ENCODE measurements around the gene SLC39A9. TPM values are rescaled to one million over a fixed set of nuclear protein-coding genes. Genes with fewer than 3 reads are reported as not detected.

Gene SLC39A9
- total RNA-seq, 2 donors from 2014 or later = 79.7 to 83.1 TPM

- intact Hi-C loops (cut with DNase I) = no loop called here
- Histone ChIP-seq H3K9me3 (no peaks in the 10 kb centered on the region), H3K36me3 (no peaks in the 10 kb centered on the region), H3K27ac (no peak overlapping the region), H3K4me3 (no peak overlapping the region), H3K27me3 (no peaks in the 10 kb centered on the region), H3K4me1 (no peaks in the 10 kb centered on the region), H3K9ac (ENCODE audit: low read depth in 2 of 2, low read length in 2 of 2) (no peak overlapping the region)
- no peak for DNase-seq
- TF ChIP-seq CTCF (IDR thresholded peaks at IDR 0.05) = no peak
These were observed 33.9 kb downstream of the SLC39A9 start for GRCh38 chr14:69432364-69432763.

- no peaks in the 10 kb centered on the region for H3K4me1 ChIP-seq
- no peaks in the 10 kb centered on the region for H3K9me3 ChIP-seq
- H3K27ac ChIP-seq = no peak overlapping the region
- no peak overlapping the region for H3K9ac ChIP-seq (ENCODE audit: low read depth in 2 of 2, low read length in 2 of 2)
- no peak for DNase-seq
- no peak for TF ChIP-seq CTCF (IDR thresholded peaks at IDR 0.05)
- H3K36me3 ChIP-seq = no peaks in the 10 kb centered on the region
- intact Hi-C loops (cut with DNase I) = no loop called here
- no peak overlapping the region for H3K4me3 ChIP-seq
- no peaks in the 10 kb centered on the region for H3K27me3 ChIP-seq
These were observed 41.2 kb downstream of the SLC39A9 start for GRCh38 chr14:69439521-69440270.

GRCh38 chr14:69441948-69442347 is 43.5 kb downstream of the SLC39A9 start:
- Histone ChIP-seq H3K36me3 (no peaks in the 10 kb centered on the region), H3K4me1 (no peaks in the 10 kb centered on the region), H3K9me3 (no peaks in the 10 kb centered on the region), H3K27ac (no peak overlapping the region), H3K27me3 (no peaks in the 10 kb centered on the region), H3K4me3 (no peak overlapping the region), H3K9ac (ENCODE audit: low read depth in 2 of 2, low read length in 2 of 2) (no peak overlapping the region)
- intact Hi-C loops (cut with DNase I) = no loop called here
- no peak for TF ChIP-seq CTCF (IDR thresholded peaks at IDR 0.05)
- DNase-seq = no peak

- H3K9me3 ChIP-seq = no peaks in the 10 kb centered on the region
- no peak overlapping the region for H3K9ac ChIP-seq (ENCODE audit: low read depth in 2 of 2, low read length in 2 of 2)
- no peak for DNase-seq
- no peaks in the 10 kb centered on the region for H3K27me3 ChIP-seq
- H3K4me3 ChIP-seq = no peak overlapping the region
- no peaks in the 10 kb centered on the region for H3K36me3 ChIP-seq
- H3K27ac ChIP-seq = no peak overlapping the region
- no peaks in the 10 kb centered on the region for H3K4me1 ChIP-seq
- intact Hi-C loops (cut with DNase I) = no loop called here
- TF ChIP-seq CTCF (IDR thresholded peaks at IDR 0.05) = no peak
These were observed 44.9 kb downstream of the SLC39A9 start for GRCh38 chr14:69443296-69443805.

- Histone ChIP-seq H3K27ac (no peak overlapping the region), H3K27me3 (no peaks in the 10 kb centered on the region), H3K9ac (ENCODE audit: low read depth in 2 of 2, low read length in 2 of 2) (no peak overlapping the region), H3K4me1 (no peaks in the 10 kb centered on the region), H3K4me3 (no peak overlapping the region), H3K9me3 (no peaks in the 10 kb centered on the region), H3K36me3 (no peaks in the 10 kb centered on the region)
- no peak for DNase-seq
- intact Hi-C loops (cut with DNase I) = no loop called here
- no peak for TF ChIP-seq CTCF (IDR thresholded peaks at IDR 0.05)
These were observed 50.7 kb downstream of the SLC39A9 start for GRCh38 chr14:69449216-69449615.

All from colonic mucosa (tissue), 4 donors.